SK-N-SH treated with all-trans-retinoic acid at 6 μM for 48 hours (cell line): ENCODE results near the gene FAM20C.

Source experiments
- ATAC-seq: fragments of 200-7000 bp; cut with Tn5 transposase; 3 replicates; pipeline ENCODE4 v1.9.1; 2020; ENCODE audit warnings: mild to moderate bottlenecking, moderate library complexity
- ARNTL ChIP-seq: fragments of 450-650 bp; formaldehyde crosslinking; IDR thresholded peaks from 2 replicates; pipeline ENCODE4 v1.5.0; 2020; ENCODE audit warnings: low read depth, mild to moderate bottlenecking, moderate library complexity, borderline replicate concordance
- BACH2 ChIP-seq: fragments of 250-450 bp; sonication (Bioruptor Pico); IDR thresholded peaks from 2 replicates; pipeline ENCODE4 v1.9.0; 2021; ENCODE audit warnings: mild to moderate bottlenecking, borderline replicate concordance
- CREB5 ChIP-seq: fragments of 250-450 bp; sonication (Bioruptor Pico); IDR thresholded peaks from 2 replicates; pipeline ENCODE4 v1.5.1; 2020; ENCODE audit warnings: low read depth, mild to moderate bottlenecking, moderate library complexity
- CSDC2 ChIP-seq: fragments of 250-450 bp; sonication (Bioruptor Pico); IDR thresholded peaks from 2 replicates; pipeline ENCODE4 v1.5.0; 2020; ENCODE audit warnings: mild to moderate bottlenecking, moderate library complexity
- CSRNP3 ChIP-seq: fragments of 250-450 bp; sonication (Bioruptor Pico); IDR thresholded peaks from 2 replicates; pipeline ENCODE4 v1.5.1; 2021; ENCODE audit warnings: mild to moderate bottlenecking, moderate library complexity
- ESRRG ChIP-seq: fragments of 250-450 bp; sonication (Bioruptor Pico); IDR thresholded peaks from 2 replicates; pipeline ENCODE4 v1.6.1; 2021; ENCODE audit warnings: mild to moderate bottlenecking
- GLIS3 ChIP-seq: fragments of 250-450 bp; sonication (Bioruptor Pico); IDR thresholded peaks from 2 replicates; pipeline ENCODE4 v1.5.0; 2020; ENCODE audit warnings: mild to moderate bottlenecking, moderate library complexity
- ISL1 ChIP-seq: fragments of 250-450 bp; sonication (Bioruptor Pico); IDR thresholded peaks from 2 replicates; pipeline ENCODE4 v2.1.2; 2022; ENCODE audit warnings: mild to moderate bottlenecking, moderate library complexity
- PATZ1 ChIP-seq: fragments of 250-450 bp; sonication (Bioruptor Pico); IDR thresholded peaks from 2 replicates; pipeline ENCODE4 v1.8.0; 2020; ENCODE audit warnings: mild to moderate bottlenecking, moderate library complexity, borderline replicate concordance
- POU6F1 ChIP-seq: fragments of 250-450 bp; sonication (Bioruptor Pico); IDR thresholded peaks from 2 replicates; pipeline ENCODE4 v1.8.0; 2021; ENCODE audit warnings: low read depth, mild to moderate bottlenecking, moderate library complexity, borderline replicate concordance
- PPARA ChIP-seq: fragments of 250-450 bp; sonication (Bioruptor Pico); IDR thresholded peaks from 2 replicates; pipeline ENCODE4 v1.5.0; 2020; ENCODE audit warnings: mild to moderate bottlenecking, borderline replicate concordance
- RARB ChIP-seq: fragments of 250-450 bp; sonication (Bioruptor Pico); IDR thresholded peaks from 2 replicates; pipeline ENCODE4 v1.8.0; 2021; ENCODE audit warnings: mild to moderate bottlenecking, moderate library complexity
- SNAI2 ChIP-seq: fragments of 250-450 bp; sonication (Bioruptor Pico); IDR thresholded peaks from 2 replicates; pipeline ENCODE4 v1.5.0; 2020; ENCODE audit warnings: mild to moderate bottlenecking, moderate library complexity
- TCF4 ChIP-seq: fragments of 250-450 bp; sonication (Bioruptor Pico); IDR thresholded peaks from 2 replicates; pipeline ENCODE4 v1.8.0; 2021; ENCODE audit warnings: mild to moderate bottlenecking, moderate library complexity, borderline replicate concordance
- TOX ChIP-seq: fragments of 250-450 bp; sonication (Bioruptor Pico); IDR thresholded peaks from 2 replicates; pipeline ENCODE4 v1.8.0; 2021; ENCODE audit warnings: mild to moderate bottlenecking, moderate library complexity, borderline replicate concordance
- TSHZ2 ChIP-seq: fragments of 250-450 bp; sonication (Bioruptor Pico); IDR thresholded peaks from 2 replicates; pipeline ENCODE4 v1.5.0; 2020; ENCODE audit warnings: mild to moderate bottlenecking, moderate library complexity
- ZC3H10 ChIP-seq: fragments of 250-450 bp; sonication (Bioruptor Pico); IDR thresholded peaks from 2 replicates; pipeline ENCODE4 v1.5.1; 2021; ENCODE audit warnings: mild to moderate bottlenecking, moderate library complexity
- ZFP3 ChIP-seq: fragments of 250-450 bp; sonication (Bioruptor Pico); IDR thresholded peaks from 2 replicates; pipeline ENCODE4 v1.5.0; 2020; ENCODE audit warnings: mild to moderate bottlenecking, moderate library complexity
- ZFP30 ChIP-seq: fragments of 450-650 bp; formaldehyde crosslinking; IDR thresholded peaks from 2 replicates; pipeline ENCODE4 v1.5.0; 2022; ENCODE audit warnings: mild to moderate bottlenecking, moderate library complexity
- ZNF565 ChIP-seq: fragments of 450-650 bp; formaldehyde crosslinking; conservative IDR thresholded peaks from 2 replicates; pipeline ENCODE4 v1.5.0; 2020; ENCODE audit warnings: low read depth, mild to moderate bottlenecking, moderate library complexity
- ZNF70 ChIP-seq: fragments of 450-650 bp; formaldehyde crosslinking; IDR thresholded peaks from 2 replicates; pipeline ENCODE4 v1.5.0; 2020; ENCODE audit warnings: mild to moderate bottlenecking, moderate library complexity

Gene FAM20C

GRCh38 chr7:163298-163695 is 29.1 kb upstream of the FAM20C start:
- no peak for ATAC-seq
- no peak for TF ChIP-seq TSHZ2
- TF ChIP-seq CSRNP3 (CRISPR knock-in tag), result no peak
- no peak for TF ChIP-seq ISL1
- TF ChIP-seq ZFP3, result no peak
- TF ChIP-seq ZNF565, result no peak
- no peak for TF ChIP-seq TCF4 (CRISPR knock-in tag)
- TF ChIP-seq SNAI2, result no peak
- no peak for TF ChIP-seq PATZ1 (CRISPR knock-in tag)
- TF ChIP-seq ZNF70, result no peak
- no peak for TF ChIP-seq CSDC2 (CRISPR knock-in tag)
- TF ChIP-seq PPARA, result no peak
- no peak for TF ChIP-seq TOX (CRISPR knock-in tag)
- TF ChIP-seq BACH2 (CRISPR knock-in tag), result no peak
- TF ChIP-seq CREB5 (CRISPR knock-in tag), result no peak
- no peak for TF ChIP-seq ESRRG
- TF ChIP-seq ZFP30 (CRISPR knock-in tag), result no peak
- TF ChIP-seq ARNTL (CRISPR knock-in tag), result no peak
- TF ChIP-seq, all 23 proteins: peak for 0

- no peak for ATAC-seq
- TF ChIP-seq ISL1, result no peak
- TF ChIP-seq CREB5 (CRISPR knock-in tag), result no peak
- no peak for TF ChIP-seq CSDC2 (CRISPR knock-in tag)
- no peak for TF ChIP-seq ZFP30 (CRISPR knock-in tag)
- TF ChIP-seq ARNTL (CRISPR knock-in tag), result no peak
- no peak for TF ChIP-seq BACH2 (CRISPR knock-in tag)
- no peak for TF ChIP-seq ZNF565
- TF ChIP-seq POU6F1, result no peak
- no peak for TF ChIP-seq ZFP3
- TF ChIP-seq PPARA, result no peak
- no peak for TF ChIP-seq TSHZ2
- no peak for TF ChIP-seq ESRRG
- no peak for TF ChIP-seq SNAI2
- TF ChIP-seq RARB, result no peak
- no peak for TF ChIP-seq CSRNP3 (CRISPR knock-in tag)
- TF ChIP-seq ZC3H10 (CRISPR knock-in tag), result no peak
- no peak for TF ChIP-seq ZNF70
- TF ChIP-seq GLIS3 (CRISPR knock-in tag), result no peak
- no peak for TF ChIP-seq TCF4 (CRISPR knock-in tag)
Measured at GRCh38 chr7:163971-164881, 28.1 kb upstream of the FAM20C start.
